ENCODE data around the gene NLRP11.

GRCh38 chr19:55858401-55858800 is 26.6 kb upstream of the NLRP11 start:
- TF ChIP-seq POLR2AphosphoS5 (IDR thresholded peaks at IDR 0.05) (no peak), CTCF (IDR thresholded peaks at IDR 0.05) (no peak), EP300 (IDR thresholded peaks at IDR 0.05) (no peak)

Data from gastroesophageal sphincter (tissue), 3 donors.